Epithelial cell of prostate (primary cell): ENCODE measurements around the gene DMD.
"Not testable (repeated sequence)": the region's sequence is repeated elsewhere in the genome, so short reads cannot be mapped to it uniquely, and the experiment has no call there.

Experiments
- DNase-seq: peaks from one replicate; pipeline ENCODE4 v3.0.0-alpha.2; 2011; ENCODE audit warnings: low read depth, low spot score
- H3K27ac ChIP-seq: fragments of 450-650 bp; 2 replicates; pipeline ENCODE4 v1.5.1; 2017; ENCODE audit warnings: mild to moderate bottlenecking

Gene DMD

GRCh38 chrX:32392655-32393054 lies 818.7 kb downstream of the DMD start:
- no peak for DNase-seq

GRCh38 chrX:32370456-32371205 lies 840.7 kb downstream of the DMD start:
- no peak overlapping the region for H3K27ac ChIP-seq
- no peak for DNase-seq

More at GRCh38 chrX:32392655-32393054, 818.7 kb downstream of the DMD start:
- H3K27ac ChIP-seq: no peak overlapping the region

DNA sequence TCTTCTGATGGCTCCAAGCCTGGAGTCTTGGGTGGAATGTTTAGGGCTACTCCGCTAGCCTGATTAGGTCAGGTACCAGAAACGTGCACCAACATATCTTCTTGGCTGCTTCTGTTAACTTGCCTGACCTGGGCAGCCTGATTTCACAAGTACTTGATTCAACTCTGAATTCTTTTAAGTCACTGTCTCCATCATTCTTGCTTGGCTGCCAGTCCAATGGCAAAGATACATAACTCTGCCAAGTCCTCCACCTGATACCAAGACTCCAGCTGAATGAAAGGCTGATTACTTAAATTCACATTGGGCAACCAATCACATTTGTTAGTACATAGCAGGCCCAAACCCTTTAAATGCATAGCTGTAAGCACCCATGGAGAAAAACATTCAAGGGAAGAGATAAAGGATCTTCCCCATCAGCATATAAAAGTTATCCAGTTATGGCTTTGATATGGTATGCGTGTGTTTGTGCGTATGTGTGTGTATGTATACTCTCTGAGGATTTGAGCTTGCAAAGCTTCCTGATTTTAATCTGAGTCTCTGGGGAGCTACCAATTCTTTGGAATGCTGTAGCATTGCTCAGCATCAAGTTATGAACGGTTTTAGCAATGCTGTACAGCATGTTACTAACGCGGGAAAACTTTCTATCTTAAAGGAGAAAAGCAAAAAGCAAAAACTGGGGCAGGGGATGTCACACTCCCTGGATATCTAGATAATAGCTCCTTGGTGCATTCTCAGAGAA lies 917.2 kb downstream of the DMD start:
- no peak overlapping the region for H3K27ac ChIP-seq
- no peak for DNase-seq

DNA sequence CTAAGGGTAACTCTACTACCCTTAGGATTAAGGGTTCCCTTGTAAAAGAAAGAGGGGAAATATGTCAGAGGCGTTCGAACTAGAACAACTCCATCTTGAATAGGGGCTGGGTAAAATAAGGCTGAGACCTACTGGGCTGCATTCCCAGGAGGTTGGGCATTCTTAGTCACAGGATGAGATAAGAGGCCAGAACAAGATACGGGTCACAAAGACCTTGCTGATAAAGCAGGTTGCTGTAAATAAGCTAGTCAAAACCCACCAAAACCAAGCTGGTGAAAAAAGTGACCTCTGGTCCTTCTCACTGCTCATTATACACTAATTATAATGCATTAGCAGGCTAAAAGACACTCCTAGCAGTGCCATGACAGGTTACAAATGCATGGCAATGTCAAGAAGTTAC lies 922.0 kb downstream of the DMD start:
- DNase-seq: no peak
- H3K27ac ChIP-seq: no peak overlapping the region

DNA sequence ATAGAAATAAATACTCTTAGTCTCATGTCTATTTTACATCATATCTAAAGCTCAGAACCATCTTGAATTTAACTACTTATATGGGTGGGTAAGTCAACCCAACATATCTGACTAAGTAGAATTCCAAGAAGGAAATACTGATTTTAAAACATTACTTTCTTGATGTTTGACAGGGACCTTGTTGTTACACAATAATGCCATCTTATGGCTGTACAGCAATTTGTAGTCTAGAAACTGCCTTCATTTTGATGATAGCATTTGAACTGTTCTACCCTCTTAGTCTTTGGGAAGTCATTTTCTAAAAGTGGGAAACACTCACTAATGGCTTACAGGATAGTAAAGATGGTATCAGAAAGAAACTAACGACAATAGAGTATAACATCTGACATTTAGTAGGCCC lies 929.5 kb downstream of the DMD start:
- DNase-seq: no peak
- no peak overlapping the region for H3K27ac ChIP-seq

DNA sequence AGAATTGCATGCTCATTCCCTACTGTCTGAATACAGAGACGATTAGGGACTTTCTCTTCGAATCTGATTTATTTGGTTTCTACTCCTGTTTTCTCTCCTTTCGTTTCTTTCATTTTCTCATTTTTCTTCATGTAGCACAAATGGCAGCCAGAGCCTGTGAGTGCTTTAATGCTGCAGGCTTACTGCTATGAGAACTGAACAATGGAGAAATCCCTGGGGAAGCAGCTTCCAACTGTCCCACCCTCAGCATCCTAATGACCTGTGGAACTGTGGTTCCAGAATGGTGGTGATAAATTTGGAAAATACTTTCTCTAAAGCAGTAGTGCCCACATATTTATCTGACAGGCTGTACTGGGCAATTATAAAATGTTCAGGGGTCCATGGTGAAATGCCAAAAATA lies 930.4 kb downstream of the DMD start:
- no peak overlapping the region for H3K27ac ChIP-seq
- DNase-seq: no peak

DNA sequence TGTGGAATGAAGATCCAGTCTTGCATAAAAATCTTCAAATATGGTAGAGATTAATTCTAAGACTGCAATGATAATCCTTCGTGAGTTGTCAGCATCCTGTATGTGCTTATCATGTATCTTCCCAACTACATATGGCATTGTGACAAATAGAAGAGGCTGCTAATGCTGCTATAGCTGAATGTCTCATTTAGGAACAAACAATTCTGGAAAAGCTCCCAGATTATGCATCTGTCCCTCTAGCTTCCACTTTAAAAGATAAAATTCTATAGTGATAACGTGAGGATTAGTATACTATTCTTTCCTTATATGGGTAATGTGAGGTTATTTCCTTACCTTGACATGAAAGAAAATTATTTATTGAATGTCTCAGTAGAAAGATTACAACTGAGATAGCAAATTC lies 930.9 kb downstream of the DMD start:
- no peak for DNase-seq
- H3K27ac ChIP-seq: no peak overlapping the region

DNA sequence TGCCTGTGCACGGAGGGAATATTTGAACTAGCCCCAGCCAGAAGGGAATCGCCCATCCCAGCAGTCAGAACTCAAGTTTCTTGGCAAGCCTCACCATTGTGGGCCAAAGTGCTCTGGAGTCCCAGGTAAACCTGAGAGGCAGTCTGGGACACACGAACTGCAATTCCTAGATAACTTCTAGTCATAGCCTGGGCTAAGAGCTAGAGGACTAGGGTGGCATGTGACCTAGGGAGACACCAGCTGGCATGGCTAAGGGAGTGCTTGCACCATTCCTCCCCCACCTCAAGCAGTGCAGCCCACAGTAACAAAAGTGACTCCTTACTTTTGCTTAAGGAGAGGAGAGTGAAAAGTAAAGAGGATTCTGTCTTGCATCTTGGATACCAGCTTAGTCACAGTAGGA lies 935.2 kb downstream of the DMD start:
- H3K27ac ChIP-seq: no peak overlapping the region
- DNase-seq: no peak

DNA sequence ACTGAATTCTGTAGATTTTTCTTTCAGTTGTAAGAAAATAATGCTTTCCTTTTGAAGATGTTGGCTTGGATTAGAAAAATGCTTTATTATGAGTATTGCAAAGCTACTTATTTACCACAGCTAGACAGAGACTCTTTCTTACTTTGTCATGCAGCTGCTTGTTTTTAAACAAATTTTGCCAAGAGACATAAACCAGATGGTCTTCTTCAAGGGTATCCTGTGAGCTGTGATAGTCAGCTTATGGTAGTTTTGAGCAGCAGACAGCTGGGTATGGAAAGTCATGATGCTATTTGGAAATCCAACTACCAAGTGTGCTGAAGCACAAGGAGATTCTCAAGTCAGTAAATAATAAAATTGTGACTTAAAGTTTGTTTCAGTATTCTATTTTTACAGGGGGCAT lies 941.5 kb downstream of the DMD start:
- no peak for DNase-seq
- no peak overlapping the region for H3K27ac ChIP-seq

DNA sequence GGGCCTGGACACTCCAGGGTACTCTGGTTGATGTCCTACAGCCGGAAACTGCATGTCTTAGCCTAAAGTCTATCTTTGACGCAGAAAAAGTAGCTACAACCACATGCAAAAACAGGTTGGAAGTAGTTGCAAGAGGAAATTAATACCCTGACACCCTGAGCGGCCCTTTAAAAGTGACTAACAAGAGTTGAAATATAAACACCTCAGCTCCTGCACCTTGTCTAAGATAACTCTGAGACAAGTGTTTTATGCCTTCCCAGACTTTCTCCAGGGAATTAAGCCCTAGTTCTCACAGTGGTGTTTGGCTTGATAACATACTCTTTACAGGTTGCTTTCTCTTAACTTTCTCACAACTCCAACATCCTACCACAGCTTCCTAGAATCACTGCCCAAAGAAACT lies 943.1 kb downstream of the DMD start:
- DNase-seq: no peak
- no peak overlapping the region for H3K27ac ChIP-seq

DNA sequence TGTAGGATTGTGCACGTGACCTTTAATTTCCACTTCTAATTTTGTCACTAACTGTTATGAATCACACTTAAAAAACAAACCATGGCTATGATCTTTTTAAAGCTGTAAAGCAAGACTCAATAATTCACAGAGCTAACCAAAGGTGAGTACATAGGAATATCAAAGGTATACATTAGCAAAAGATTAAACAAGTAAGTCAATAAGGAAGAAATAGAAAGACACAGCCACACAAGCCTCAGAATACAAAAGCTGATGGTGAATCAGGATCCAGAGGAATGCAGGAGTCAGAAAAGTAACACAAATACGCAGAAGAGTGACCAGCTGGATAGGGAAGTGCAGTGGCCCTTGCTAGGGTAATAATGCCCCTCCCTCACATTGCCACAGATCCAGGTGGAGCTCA lies 943.6 kb downstream of the DMD start:
- no peak overlapping the region for H3K27ac ChIP-seq
- DNase-seq: no peak

- peak; percentile 0 for DNase-seq
- not testable (repeated sequence) for H3K27ac ChIP-seq
Observed at GRCh38 chrX:32246675-32247074, 964.7 kb downstream of the DMD start.

- no peak overlapping the region for H3K27ac ChIP-seq
- no peak for DNase-seq
Observed at GRCh38 chrX:32195611-32196010, 1015.7 kb downstream of the DMD start.

- H3K27ac ChIP-seq: no peak overlapping the region
- no peak for DNase-seq
Observed at GRCh38 chrX:32191316-32191715, 1020.0 kb downstream of the DMD start.

DNA sequence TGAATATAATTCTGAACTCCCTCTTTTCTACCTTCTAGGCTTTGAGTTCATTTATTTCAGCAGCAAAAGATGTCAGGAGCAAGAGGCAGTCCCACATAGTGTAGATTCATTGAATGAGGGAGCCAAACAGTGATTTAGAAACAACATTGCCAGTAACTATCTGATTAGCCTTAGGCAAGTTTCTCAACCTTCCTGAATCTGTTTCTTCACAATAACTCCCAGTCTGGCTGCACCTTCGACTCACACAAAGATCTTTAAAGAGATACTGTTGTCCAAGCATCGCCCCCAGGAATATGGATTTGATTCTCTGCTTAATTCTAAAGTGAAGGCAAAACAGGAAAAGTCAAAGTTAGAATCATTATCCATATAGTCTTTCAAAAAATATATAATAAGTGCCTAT lies 1026.2 kb downstream of the DMD start:
- no peak overlapping the region for H3K27ac ChIP-seq
- no peak for DNase-seq

DNA sequence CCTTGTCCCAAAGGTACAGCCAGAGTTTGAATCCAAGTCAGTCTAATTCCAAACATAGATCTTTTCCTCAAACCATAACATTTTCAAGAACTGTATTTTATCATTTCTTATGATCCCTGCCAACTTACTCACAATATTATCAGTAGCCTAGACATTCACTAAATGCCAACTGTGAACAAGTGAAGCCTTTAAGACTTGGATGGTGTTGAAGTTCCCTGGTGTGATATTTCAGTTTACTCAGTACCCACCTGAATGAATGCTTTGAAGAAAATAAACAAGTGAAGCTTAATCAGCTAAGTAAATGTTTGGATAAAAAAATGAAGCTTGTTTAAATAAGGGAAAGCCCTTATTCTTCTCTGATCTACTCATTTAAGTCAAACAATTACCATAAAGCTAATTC lies 1028.3 kb downstream of the DMD start:
- no peak overlapping the region for H3K27ac ChIP-seq
- no peak for DNase-seq

DNA sequence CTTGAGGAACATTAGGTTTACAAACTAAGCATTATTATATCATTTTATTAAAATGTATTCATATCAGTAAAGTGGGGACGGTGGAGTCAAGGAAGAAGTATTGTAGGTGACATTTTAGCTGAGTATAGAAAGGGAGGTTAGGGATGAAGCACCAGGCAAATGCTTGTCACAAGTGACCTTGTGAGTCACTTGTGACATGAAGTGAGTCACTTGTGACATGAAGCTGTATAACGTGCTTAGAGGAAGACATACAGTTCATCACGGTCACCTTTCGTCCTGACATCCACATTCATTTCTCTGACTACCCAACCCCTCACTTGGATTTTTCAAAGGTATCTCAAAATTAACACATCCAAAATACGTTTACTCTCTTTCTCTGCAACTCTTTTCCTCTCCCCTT lies 1034.8 kb downstream of the DMD start:
- no peak for DNase-seq
- no peak overlapping the region for H3K27ac ChIP-seq

DNA sequence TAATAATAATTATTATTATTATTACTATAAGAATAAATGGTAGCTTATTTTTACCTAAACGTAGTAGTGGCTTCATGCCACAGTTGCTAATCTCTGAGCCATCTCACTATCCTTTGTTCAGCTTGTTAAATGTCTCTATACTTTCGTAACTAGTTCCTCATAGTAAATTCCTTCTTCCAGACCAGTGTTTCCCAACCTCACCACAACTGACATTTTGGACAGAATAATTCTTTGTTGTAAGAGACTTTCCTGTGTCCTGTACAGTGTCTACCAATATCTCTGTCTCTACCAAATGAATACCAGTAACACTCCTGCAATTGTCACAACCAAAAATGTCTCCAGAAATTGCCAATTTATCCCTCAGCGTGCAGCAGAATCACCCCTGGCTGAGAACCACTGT lies 1040.9 kb downstream of the DMD start:
- no peak for DNase-seq
- no peak overlapping the region for H3K27ac ChIP-seq

- no peak for DNase-seq
- no peak overlapping the region for H3K27ac ChIP-seq
Observed at GRCh38 chrX:32155044-32155638, 1056.2 kb downstream of the DMD start.

- DNase-seq: no peak
- H3K27ac ChIP-seq: no peak overlapping the region
Observed at GRCh38 chrX:32153585-32153984, 1057.8 kb downstream of the DMD start.

- H3K27ac ChIP-seq: no peak overlapping the region
- no peak for DNase-seq
Observed at GRCh38 chrX:32150141-32150540, 1061.2 kb downstream of the DMD start.

DNA sequence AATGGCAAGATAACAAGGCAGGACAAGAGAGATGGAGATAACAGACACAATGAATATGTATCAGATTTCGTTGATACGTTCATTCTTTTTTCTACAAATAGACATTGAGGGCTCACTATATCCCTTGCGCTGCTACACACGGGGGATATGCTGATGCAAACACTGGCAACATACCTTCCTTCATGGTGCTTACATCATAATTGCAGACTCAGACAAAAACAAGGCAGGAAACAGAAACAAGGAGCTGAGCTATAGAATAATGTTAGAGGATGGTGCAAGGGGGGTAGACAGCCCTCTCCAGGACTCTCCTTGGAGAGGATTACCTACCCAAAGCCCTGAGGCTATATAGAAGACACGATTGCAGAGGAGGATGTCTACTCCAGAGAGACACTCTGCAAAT lies 1069.5 kb downstream of the DMD start:
- DNase-seq: no peak
- H3K27ac ChIP-seq: no peak overlapping the region
